Dedifferentiated amniotic fluid mesenchymal stem cell (primary cell): Measurements from ENCODE around the gene MUC3A.

Source experiments
- DNase-seq: peaks from one replicate; pipeline ENCODE4 v3.0.0-alpha.2; 2016; ENCODE audit errors: extremely low spot score

Gene MUC3A

DNA sequence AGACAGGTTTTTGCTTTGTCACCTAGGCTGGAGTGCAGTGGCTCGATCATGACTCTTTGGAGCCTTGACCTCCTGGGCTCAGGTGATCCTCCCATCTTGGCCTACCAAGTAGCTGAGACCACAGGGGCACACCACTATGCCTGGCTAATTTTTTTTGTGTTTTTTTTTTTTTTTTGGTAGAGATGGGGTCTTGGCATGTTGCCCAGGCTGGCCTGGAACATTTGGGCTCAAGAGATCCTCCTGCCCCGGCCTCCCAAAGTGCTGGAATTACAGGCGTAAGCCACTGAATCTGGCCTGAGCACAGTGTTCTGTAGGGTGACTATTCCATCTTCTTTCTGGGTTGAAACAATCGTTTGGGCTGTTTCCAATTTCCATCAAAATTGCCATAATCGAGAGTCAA is 1.5 kb upstream of the MUC3A start:
- no peak for DNase-seq

DNA sequence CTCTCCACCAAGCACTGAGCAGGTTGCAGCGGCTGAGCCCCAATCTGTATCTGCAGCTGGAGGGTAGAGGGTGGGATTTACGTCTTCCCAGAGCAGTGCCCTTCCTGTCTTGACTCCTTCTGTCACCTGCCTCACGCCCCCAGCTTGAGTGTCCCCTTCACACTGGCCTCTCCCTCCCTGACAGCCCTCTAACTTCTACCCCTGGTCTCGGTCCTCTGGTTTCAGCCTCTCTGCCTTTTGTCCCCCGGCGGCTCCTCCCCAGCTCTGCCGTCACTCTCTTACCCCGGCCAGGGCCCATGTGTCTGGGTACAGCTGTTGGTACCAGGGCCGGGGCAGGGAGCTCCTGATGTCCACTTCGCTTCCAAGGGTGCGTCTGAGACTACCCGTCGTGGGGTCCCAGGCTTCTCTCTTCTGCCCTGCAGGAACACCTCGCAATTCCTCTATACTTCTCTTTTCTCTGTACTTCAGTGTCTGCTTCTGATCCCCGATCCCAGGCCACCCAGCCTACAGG is 654 bp downstream of the MUC3A start:
- no peak for DNase-seq

DNA sequence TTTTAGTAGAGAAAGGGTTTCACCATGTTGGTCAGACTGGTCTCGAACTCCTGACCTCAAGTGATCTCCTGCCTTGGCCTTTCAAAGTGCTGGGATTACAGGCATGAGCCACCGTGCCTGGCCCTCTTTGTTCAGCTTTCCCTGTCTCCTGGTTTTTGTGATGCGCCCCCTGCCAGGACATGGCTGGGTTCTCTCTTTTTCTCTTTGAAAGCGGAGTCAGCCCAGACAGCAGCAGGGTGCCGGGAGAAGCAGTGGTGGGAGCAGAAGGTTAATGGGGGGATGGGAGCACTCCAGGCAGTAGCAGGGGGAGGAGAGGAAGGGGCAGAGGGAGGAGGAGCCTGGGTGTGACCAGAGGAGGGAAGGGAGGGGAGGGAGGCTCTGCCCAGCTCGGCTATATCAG is 1.8 kb downstream of the MUC3A start:
- no peak for DNase-seq

DNA sequence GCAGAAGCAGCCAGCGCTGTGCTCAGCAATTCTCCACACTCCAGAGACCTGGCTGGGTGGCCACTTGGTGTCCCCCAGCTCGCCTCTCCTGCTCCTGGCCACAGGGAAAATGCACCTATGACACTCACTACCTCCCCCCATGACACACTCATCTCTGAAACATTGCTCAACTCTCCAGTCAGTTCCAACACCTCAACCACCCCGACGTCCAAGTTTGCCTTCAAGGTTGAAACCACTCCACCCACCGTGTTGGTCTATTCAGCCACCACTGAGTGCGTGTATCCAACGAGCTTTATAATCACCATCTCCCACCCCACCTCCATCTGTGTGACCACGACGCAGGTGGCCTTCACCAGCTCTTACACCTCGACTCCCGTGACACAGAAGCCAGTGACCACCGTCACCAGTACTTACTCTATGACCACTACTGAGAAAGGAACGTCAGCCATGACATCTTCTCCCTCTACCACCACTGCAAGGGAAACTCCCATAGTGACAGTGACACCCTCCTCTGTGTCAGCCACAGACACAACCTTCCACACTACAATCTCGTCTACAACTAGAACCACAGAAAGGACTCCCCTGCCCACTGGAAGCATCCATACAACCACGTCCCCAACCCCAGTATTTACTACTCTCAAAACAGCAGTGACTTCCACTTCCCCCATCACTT is 2.7 kb downstream of the MUC3A start:
- no peak for DNase-seq

DNA sequence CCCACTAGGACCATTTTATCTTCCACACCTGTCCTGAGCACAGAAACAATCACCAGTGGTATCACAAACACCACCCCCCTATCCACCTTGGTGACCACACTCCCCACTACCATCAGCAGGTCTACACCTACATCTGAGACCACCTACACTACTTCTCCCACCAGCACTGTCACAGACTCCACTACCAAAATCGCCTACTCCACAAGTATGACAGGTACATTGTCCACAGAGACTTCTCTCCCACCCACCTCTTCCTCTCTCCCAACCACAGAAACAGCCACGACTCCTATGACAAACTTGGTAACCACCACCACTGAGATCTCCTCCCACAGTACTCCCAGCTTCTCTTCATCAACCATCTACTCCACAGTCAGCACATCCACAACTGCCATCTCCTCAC is 3.3 kb downstream of the MUC3A start:
- no peak for DNase-seq

DNA sequence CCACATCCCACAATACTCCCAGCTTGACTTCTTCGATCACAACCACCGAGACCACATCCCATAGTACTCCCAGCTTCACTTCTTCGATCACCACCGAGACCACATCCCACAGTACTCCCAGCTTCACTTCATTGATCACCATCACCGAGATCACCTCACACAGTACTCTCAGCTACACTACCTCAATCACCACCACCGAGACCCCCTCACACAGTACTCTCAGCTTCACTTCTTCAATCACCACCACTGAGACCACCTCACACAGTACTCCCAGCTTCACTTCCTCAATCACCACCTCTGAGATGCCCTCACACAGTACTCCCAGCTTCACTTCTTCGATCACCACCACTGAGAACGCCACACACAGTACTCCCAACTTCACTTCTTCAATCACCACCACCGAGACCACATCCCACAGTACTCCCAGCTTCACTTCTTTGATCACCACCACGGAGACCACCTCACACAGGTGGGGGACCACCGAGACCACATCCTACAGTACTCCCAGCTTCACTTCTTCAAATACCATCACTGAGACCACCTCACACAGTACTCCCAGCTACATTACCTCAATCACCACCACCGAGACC is 8.6 kb downstream of the MUC3A start:
- DNase-seq, result no peak

DNA sequence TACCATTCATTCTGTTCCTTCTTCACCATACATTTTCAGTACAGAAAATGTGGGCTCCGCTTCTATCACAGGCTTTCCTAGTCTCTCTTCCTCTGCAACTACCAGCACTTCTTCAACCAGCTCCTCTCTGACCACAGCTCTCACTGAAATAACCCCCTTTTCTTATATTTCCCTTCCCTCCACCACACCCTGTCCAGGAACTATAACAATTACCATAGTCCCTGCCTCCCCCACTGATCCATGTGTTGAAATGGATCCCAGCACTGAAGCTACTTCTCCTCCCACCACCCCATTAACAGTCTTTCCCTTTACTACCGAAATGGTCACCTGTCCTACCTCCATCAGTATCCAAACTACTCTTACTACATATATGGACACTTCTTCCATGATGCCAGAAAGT is 10.6 kb downstream of the MUC3A start:
- no peak for DNase-seq

DNA sequence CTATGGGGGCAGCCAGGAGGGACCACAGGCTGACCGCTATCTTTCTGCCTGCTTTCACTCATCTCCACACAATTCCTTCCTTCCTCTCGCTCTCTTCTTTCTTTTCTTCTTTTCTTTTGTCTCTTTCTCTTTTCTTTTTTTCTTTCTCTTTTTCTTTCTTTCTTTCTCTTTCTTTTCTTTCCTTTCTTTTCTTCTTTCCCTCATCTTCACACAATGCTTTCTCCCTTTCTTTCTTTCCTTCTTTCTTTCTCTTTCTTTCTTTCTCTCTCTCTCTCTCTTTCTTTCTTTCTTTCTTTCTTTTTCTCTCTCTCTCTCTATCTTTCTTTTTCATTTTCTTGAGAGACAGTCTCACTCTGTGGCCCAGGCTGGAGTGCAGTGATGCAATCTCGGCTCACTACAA is 13.2 kb downstream of the MUC3A start:
- DNase-seq, result no peak

DNA sequence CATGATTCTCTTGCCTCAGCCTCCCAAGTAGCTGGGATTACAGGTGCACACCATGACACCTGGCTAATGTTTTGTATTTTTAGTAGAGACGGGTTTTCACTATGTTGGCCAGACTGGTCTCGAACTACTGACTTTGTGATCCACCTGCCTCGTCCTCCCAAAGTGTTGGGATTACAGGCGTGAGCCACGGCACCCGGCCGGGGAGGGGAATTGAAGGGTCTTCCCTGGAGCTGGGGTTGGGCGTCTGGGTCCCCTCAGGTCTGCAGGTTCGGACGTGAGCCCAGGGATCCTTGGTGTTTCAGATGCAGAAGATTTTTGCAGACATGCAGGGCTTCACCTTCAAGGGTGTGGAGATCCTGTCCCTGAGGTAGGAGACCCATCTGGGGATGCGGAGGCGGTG is 14.1 kb downstream of the MUC3A start:
- no peak for DNase-seq

DNA sequence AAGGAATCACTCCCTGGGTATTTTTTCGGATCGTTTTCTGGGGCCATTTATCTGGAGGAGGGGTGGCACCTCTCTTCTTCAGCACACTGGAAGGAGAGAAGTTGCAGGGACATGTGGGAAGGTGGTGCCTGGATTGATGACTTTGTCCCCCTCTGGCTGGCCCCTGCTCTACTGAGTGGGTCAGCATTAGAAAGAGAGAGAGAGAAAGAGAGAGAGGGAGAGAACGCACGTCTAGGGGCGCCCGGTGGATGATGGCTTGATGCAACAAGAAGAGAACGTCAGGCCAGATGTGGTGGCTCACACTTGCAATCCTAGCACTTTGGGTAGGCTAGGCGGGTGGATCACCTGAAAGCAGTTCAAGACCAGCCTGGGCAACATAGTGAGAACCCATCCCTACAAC is 14.5 kb downstream of the MUC3A start:
- DNase-seq, result no peak

DNA sequence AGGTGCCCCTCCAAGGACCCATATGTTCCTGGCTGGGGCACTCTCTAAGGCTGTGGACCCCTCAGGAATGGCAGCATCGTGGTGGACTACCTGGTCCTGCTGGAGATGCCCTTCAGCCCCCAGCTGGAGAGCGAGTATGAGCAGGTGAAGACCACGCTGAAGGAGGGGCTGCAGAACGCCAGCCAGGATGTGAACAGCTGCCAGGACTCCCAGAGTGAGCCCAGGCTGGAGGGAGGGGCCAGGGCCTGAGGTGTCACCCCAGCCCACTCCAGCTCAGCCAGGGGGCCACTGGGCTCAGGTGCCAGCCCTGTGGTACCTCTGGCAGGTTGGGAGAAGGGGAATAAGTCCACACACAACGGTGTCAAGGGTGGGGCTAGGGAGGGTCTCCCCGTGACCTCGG is 15.3 kb downstream of the MUC3A start:
- no peak for DNase-seq

DNA sequence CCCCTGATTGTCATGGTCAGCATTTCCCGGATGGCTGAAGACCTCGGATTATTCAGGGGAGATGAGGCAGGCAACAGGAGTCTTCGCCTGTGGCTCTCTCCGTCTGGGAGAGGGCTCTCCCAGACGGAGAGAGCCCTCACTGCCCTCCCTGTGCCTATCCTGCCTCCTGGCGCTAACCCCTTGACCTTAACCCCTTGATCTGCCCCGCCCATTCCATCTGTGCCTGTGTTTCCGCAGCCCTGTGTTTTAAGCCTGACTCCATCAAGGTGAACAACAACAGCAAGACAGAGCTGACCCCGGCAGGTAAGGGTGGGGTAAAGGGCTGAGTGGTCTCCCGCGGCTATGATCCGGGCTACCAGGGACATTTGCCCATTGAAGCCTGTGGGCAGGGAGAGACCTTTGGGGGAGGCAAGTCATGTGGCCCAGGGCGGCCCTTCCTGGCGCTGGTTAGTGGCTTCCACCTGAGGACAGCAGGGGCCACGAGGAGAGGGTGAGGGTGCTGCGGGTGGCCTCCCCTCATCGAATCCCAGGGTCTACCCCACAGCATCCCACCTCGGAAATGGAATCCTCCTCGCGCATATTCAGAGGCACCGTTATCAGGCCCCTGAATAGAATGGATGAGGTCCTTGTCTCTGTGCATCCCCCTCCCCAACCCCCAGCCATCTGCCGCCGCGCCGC is 15.8 kb downstream of the MUC3A start:
- DNase-seq, result no peak

DNA sequence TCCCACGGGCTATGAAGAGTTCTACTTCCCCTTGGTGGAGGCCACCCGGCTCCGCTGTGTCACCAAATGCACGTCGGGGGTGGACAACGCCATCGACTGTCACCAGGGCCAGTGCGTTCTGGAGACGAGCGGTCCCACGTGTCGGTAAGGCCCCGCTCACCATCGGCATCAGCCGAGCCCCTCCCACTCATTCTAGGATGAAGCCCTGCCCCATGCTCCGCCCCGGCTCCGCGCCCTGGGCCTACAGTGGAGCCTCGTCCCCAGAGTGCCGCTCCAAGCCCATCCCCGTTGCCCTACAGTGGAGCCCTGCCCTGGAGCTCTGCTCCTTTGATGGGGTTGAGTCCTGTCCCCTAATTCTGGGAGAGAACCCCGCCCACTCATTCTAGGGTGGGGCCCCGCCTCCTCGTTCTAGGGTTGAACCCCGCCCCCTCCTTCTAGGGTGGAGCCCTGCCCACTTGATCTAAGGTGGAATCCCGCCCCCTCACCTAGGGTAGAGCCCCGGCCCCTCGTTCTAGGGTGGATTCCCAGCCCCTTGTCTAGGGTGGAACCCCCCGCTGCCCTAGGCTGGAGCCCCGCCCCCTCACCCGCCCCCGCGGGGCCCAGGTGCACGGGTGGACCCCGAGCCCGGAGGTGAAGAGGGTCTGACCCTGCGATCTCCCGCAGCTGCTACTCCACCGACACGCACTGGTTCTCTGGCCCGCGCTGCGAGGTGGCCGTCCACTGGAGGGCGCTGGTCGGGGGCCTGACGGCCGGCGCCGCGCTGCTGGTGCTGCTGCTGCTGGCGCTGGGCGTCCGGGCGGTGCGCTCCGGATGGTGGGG is 16.6 kb downstream of the MUC3A start:
- DNase-seq, result no peak

DNA sequence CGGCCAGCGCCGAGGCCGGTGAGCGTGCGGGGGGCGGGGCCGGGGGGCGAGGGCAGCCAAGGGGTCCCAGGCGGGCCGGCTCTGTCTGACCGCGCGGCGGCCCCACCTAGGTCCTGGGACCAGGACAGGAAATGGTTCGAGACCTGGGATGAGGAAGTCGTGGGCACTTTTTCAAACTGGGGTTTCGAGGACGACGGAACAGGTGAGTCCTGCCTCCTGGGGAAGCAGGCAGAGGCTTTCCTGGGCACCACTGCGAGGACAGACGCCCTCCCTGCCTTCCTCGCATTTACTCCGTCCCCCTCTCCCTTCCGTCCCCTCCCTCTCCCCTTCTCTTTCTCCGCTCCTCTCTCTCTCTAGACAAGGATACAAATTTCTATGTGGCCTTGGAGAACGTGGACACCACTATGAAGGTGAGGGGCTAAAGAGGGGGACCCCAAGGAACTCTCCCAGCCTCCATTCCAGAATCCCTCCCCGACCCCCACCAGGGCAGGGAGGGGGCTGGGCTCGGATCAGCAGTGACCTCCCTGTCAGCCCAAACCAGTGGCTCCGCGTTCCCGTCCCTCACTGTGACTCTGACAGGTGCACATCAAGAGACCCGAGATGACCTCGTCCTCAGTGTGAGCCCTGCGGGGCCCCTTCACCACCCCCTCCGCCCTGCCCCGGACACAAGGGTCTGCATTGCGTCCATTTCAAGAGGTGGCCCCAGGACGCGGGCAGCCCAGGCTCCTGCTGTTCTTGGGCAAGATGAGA is 17.4 kb downstream of the MUC3A start:
- DNase-seq, result no peak

DNA sequence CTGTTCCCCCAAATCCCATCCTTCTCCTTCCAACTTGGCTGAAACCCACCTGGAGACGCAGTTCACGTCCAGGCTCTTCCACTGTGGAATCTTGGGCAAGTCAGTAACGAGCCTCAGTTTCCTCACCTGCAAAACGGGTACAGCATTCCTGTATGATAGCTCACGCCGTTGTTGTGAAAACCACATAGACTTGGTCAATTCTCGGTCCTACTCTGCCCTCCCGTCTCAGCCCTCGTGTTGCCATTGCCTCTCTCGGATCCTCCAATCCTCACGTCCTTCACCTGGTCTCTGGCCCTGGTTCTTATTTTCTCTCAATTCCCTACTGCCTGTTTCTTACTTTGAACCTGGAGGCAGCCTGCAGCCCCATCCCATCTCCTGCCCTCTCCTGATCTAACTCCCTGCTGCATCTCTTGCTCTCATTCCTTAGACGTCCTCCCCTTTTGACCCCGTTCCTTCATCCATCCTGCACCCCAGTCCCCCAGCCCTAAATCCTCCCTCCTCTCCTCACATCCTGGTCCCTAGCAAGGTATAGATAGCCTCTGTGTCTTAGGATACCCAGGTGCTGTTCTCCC is 18.0 kb downstream of the MUC3A start:
- DNase-seq, result no peak

DNA sequence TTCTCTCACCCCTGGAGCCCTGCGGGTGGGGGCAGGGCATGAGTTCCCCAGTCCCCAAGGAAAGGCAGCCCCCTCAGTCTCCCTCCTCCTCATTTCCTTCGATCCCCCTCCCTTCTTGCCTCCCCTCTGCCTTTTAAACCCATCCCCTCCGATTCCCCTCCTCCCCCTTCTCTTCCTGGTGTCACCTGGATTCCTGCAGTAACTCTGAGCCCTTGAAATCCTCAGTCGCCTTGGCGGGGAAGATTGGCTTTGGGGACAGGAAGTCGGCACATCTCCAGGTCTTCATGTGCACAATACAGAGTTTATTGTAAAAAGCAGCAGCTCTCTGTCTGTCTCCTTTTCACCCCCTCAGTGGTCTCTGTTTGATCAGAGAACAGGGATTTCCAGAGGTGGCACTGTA is 18.7 kb downstream of the MUC3A start:
- no peak for DNase-seq

DNA sequence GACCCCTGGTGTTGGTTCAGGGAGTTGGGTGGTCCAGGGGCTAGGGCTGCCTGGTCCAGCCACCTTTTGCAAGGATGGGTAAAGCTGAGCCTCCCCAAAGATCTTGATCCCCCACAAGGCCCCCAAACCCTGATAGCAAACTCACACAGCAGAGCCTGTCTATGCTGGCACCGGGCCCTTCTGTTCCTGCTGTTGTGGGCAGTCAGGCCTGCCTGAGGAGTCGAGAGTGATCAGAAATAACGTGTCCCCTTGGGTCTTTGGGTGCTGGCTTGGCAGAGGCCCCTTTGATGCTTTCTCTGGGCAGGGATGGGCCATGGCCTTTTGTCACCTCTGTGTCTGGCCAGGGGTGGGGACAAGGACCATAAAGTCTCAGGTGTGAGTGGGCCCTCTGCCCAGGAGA is 19.3 kb downstream of the MUC3A start:
- no peak for DNase-seq

DNA sequence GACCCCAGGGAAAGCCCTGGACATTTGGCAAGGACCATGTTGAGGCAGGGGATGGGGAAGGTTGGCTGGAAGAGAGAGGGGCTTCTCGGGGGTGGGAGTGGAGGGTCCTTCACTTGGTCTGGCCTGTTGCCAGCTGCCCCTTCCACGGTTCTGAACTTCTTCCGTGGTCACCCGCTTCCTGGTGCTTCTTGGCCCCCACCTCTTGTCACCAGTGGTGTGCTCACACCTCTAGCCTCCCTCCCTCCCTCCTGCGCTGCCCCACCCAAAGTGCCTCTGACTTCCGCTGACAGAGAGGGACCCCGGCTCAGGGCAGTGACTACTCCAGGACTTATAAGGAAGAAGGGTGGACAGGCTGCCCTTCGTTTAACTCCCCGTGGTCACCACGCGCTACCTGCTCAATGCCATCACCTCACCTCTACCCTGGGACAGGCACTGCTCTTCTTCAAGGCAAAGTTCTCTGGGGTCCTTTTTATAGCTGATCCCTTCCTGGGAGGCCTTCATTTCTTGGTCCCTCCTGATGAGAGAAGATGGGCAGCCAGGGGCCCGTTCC is 19.8 kb downstream of the MUC3A start, which contains the start of gene MUC12:
Gene MUC12 (plus strand): TSS at position 500 of the 550 bp plus-strand sequence. CDS start 58 bp downstream, outside the sequence.
- DNase-seq, result no peak

DNA sequence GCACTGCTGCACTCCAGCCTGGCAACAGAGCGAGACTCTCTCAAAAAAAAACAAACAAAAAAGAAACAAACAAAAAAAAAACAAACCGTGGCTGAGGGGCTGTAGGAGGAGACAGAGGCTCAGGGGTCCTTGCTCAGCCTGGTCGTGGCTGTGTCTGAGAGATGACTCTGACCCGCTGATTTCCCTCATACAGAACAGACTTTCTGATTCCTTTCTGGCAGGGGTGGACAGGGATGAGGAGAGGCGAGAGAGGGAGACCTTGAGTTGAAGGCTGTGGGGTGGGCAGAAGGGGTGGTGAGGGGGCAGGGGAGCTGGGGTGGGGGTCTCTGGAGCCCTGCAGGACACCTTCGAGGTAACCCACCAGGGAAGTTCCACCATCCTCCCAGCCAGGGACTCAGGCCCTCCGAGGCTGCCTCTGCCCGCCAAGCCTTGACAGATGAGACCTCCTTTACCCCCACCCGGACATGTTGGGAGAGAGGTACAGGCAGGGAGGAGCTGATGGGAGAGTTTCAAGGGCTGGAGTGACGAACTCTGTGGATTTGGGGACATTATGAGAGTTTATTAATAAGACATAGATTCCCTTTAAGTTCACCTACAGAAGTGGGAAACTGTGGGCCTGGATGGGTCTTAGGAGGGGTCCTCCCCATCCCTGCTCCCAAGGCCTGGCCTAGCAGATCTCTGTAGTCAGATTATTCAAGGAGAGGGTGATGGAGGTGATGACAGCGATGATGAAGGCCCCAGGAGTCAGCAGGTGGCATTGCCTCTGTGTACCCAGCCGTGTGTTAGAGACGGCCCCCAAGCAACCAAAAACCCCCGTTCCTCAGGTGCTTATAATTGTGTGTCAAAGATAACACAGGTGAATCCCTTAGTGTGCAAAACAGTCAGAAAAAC is 22.0 kb downstream of the MUC3A start:
- DNase-seq, result no peak

DNA sequence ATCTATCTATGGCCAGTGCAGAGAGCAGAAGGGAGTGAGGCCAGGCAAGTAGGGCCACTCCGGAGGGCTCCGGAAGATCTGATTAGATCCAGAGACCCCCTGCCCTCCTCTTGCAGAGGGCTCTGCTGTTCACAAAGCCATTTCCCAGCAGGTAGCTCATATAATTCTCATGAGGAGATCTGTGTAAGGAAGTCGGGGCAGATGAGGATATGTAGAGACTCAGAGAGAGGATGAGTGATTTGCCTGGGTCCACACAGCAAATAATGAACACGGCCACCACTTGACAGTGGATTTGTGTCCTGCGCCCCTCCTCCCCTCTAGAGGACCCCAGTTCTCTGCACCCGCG is 22.6 kb downstream of the MUC3A start:
- DNase-seq, result no peak
